ENCODE data around the gene B9D2. TPM values are rescaled to one million over a fixed set of nuclear protein-coding genes. Genes with fewer than 3 reads are reported as not detected.
"Not testable (repeated sequence)": the region's sequence is repeated elsewhere in the genome, so short reads cannot be mapped to it uniquely, and the experiment has no call there.

Gene B9D2, protein sequence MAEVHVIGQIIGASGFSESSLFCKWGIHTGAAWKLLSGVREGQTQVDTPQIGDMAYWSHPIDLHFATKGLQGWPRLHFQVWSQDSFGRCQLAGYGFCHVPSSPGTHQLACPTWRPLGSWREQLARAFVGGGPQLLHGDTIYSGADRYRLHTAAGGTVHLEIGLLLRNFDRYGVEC
- total RNA-seq = 1 to 10 TPM; 4.9 to 9.3 TPM

DNA sequence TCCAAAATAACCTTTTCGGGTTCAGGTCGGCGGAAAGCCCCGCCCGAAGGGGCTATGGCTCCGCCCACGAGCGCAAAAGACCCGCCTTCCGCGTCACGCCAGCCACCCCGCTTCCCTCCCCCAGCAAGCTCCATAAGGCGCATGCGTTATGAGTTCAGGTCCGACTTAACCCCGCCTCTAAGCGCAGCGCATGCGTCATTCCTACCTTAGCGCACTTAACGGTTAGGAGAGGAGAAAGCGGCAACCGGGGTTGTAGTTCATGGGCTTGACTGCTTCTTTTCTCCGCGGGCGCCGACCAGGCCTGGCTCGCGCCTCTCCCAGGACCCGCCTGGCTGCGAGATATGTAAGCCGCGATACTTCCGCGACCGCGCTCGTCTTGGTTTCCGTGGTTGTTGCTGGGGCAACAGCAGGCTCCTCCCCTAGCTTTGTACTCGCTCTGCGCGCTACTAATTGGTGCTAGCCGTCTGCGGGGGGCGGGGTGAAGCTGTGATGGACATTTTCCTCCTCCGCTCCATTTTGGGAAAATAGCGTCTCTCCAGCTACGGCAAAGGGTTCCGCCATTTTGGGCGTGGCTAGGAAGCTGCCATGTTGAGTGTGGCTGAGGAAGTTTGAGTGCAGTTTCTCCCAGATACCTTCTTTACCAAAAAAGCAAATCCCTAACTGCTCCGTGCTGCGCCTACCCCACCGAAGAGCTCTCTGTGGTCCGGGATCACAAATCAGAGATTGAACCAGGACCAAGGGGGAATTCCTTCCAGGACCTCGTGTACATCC lies at the start of gene B9D2:
B9D2 (minus strand) TSS at position 397 of the 771 bp plus-strand sequence. CDS start 630 bp downstream, outside the sequence.
- peak; percentile 98 for ATAC-seq
- no peaks in the 10 kb centered on the region for H3K9me3 Mint-ChIP-seq
- peak within 1 kb of the TSS; percentile 97 to 98 for H3K27ac Mint-ChIP-seq
- H3K27me3 Mint-ChIP-seq = no peaks in the 10 kb centered on the region
- no peaks in the 10 kb centered on the region for H3K36me3 Mint-ChIP-seq
- H3K4me1 Mint-ChIP-seq (ENCODE audit: low read depth in 2 of 2) = peaks cover 12 to 18% of the 10 kb centered on the region in 2 donors
- H3K4me3 Mint-ChIP-seq = peak within 1 kb of the TSS; percentile 97
- peak; percentile 98 for DNase-seq (ENCODE audit: low spot score)

DNA sequence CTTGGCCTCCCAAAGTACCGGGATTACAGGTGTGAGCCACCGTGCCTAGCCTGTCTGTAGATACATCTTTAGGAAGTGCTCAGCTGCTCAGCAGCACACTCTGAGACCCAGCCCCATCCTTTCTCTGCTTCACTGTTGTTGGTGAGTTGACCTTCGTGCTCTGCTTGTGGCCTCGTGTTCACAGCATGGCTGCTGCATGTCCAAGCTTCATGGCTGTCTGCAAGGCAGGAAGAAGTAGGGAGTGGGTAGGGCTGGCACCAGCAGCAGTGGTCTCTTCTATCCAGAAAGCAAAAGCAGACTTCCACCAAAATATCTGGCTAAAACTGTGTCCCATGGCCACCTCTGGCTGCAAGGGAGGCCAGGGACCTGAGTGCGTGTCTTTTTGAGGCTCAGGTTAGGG lies 49.0 kb upstream of the B9D2 start:
- no peak overlapping the region for H3K27ac Mint-ChIP-seq
- no peaks in the 10 kb centered on the region for H3K9me3 Mint-ChIP-seq
- H3K4me3 Mint-ChIP-seq = no peak overlapping the region
- no peaks in the 10 kb centered on the region for H3K27me3 Mint-ChIP-seq
- H3K4me1 Mint-ChIP-seq (ENCODE audit: low read depth in 2 of 2) = peaks cover 15 to 19% of the 10 kb centered on the region in 2 donors
- DNase-seq (ENCODE audit: low spot score) = no peak
- ATAC-seq = no peak
- H3K36me3 Mint-ChIP-seq = peaks cover 5% of the 10 kb centered on the region

- Mint-ChIP-seq H3K27ac (no peak overlapping the region), H3K4me1 (ENCODE audit: low read depth in 2 of 2) (peaks cover 15 to 21% of the 10 kb centered on the region in 2 donors), H3K27me3 (no peaks in the 10 kb centered on the region), H3K4me3 (no peak overlapping the region), H3K36me3 (peaks cover 5% of the 10 kb centered on the region), H3K9me3 (no peaks in the 10 kb centered on the region)
- DNase-seq (ENCODE audit: low spot score) (no peak), ATAC-seq (no peak)
Measured at GRCh38 chr19:41411968-41412265, 48.0 kb upstream of the B9D2 start.

DNA sequence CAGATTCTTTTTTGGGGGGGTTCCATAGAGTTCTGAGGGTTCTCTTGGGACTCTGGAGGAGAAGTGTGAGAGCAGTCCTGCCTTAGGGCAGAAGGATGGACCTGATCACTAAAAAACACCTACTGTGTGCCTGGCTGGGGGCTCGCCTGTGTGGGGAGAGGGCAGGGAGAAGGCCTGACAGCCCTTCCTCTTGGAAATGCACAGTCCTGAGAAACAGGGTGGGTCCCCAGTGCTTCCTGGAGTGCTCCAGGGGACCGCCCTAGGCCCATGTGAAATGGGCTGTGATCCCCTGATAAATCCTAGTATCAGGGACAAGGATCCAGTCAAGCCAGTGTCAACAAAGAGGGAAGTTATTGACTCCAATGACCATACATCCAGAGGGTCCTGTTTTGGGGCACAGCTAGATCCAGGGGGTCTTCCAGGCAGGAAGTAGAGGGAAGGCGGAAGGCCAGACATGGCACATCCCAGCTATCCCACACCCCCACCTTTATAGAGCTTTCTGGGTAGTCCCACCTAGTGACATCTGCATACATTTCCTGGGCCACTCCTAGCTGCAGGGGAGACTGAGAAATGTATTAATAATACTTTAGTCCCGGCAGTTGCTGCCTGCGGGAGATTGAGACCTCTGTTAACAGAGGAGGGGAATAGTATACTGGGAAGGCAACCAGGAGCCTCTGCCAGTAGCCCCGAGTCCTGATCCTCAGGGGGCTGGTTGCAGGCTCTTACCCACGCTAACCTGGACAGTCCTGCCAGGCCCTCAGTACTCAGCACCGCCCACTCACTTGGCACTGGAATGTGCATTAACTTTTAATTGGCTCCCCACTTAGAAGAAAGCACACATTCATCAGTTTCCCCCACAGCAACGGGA lies 47.4 kb upstream of the B9D2 start:
- Mint-ChIP-seq H3K27ac (no peak overlapping the region), H3K27me3 (no peaks in the 10 kb centered on the region), H3K4me3 (no peak overlapping the region), H3K36me3 (peaks cover 5% of the 10 kb centered on the region), H3K9me3 (no peaks in the 10 kb centered on the region), H3K4me1 (ENCODE audit: low read depth in 2 of 2) (peaks cover 15 to 22% of the 10 kb centered on the region in 2 donors)
- DNase-seq (ENCODE audit: low spot score) (no peak), ATAC-seq (no peak)

- Mint-ChIP-seq H3K27me3 (no peaks in the 10 kb centered on the region), H3K36me3 (peaks cover 5% of the 10 kb centered on the region), H3K27ac (peak overlapping the region; percentile 74 to 86), H3K9me3 (no peaks in the 10 kb centered on the region), H3K4me3 (peak overlapping the region; percentile 63), H3K4me1 (ENCODE audit: low read depth in 2 of 2) (peaks cover 15 to 22% of the 10 kb centered on the region in 2 donors)
- ATAC-seq (no peak), DNase-seq (ENCODE audit: low spot score) (no peak)
Measured at GRCh38 chr19:41410336-41411054, 46.5 kb upstream of the B9D2 start.

DNA sequence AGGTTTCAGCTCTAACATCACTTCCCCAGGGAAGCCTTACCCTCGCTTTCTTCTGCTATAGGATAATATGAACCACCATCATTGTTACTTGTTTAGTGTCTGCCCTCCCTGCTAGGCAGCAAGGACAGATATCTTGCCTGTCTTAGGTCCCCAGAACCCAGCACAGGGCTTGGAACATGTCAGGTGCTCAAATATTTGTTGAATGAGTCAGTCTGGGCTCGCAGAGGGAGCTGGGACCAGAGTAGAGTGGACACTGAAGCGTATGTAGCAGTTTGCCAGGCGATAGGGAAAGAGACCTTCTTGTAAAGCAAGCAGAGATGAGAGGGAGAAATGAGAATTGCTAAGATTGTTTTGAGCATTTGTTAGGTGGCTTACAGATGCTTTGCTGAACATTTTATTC lies 45.3 kb upstream of the B9D2 start:
- peaks cover 4% of the 10 kb centered on the region for H3K36me3 Mint-ChIP-seq
- H3K27me3 Mint-ChIP-seq = no peaks in the 10 kb centered on the region
- ATAC-seq (peak in 1 of 2 donors; percentile 8), DNase-seq (ENCODE audit: low spot score) (no peak)
- H3K27ac Mint-ChIP-seq = peak overlapping the region; percentile 74 to 86
- no peaks in the 10 kb centered on the region for H3K9me3 Mint-ChIP-seq
- H3K4me1 Mint-ChIP-seq (ENCODE audit: low read depth in 2 of 2) = peaks cover 15 to 22% of the 10 kb centered on the region in 2 donors
- H3K4me3 Mint-ChIP-seq = peak overlapping the region; percentile 33

DNA sequence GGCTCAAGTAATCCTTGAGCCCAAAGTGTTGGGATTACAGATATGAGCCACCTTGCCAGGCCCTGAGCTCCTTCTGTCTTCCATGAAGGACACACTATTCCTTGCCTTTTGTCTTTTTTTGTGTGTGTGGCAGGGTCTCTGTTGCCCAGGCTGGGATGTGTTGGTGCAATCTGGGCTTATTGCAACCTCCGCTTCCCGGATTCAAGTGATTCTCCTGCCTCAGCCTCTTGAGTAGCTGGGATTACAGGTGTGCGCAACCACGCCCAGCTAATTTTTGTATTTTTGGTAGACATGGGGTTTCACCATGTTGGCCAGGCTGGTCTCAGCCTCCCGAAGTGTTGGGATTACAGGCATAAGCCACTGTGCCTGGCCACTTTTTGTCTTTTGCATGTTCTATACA lies 44.9 kb upstream of the B9D2 start:
- not testable (repeated sequence) for H3K9me3 Mint-ChIP-seq; DNase-seq (ENCODE audit: low spot score); H3K27me3 Mint-ChIP-seq; H3K4me3 Mint-ChIP-seq; ATAC-seq; H3K36me3 Mint-ChIP-seq
- H3K4me1 Mint-ChIP-seq (ENCODE audit: low read depth in 2 of 2) = peaks cover 15 to 22% of the 10 kb centered on the region in 2 donors
- peak overlapping the region; percentile 74 to 86 for H3K27ac Mint-ChIP-seq

DNA sequence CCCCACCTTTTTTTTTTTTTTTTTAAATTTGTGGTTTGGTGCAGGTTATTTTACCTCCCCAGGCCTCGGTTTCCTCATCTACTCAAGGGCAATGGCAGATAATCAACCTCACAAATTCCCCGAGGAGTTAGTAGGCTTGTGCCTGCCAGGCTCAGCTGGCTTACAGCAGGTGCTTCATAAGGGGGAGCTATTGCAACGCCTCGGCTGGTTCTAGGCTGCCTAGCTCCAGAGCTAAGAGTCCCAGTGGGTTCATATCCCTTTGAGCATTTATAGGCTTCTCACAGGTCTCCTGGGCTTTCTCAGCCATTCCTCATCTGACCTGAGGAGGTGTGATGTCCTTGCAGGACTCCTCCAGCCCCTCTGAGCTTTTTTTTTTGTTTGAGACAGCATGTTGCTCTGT lies 44.3 kb upstream of the B9D2 start:
- Mint-ChIP-seq H3K4me1 (ENCODE audit: low read depth in 2 of 2) (peaks cover 15 to 22% of the 10 kb centered on the region in 2 donors), H3K36me3 (no peaks in the 10 kb centered on the region), H3K4me3 (no peak overlapping the region), H3K27ac (no peak overlapping the region), H3K9me3 (no peaks in the 10 kb centered on the region), H3K27me3 (no peaks in the 10 kb centered on the region)
- DNase-seq (ENCODE audit: low spot score) = no peak
- no peak for ATAC-seq

DNA sequence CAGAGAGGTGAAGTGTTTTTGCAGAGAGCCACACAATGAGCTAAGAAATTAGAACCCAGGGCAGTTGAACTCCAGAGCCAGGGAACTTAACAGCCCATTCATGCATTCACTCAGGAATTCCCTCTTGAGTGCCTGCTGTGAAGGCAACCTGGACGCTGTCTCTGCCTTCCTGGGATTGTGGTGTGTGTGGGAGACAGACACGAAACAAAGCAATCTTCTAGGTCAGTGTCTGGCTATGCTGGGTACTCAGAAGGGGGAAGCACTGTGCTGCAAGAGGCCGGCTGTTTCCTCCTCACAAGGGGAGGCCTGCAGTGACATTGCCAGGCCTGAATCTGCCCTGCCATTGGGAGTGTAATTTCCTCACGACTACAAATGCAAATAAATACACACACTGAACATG lies 43.3 kb upstream of the B9D2 start:
- no peak overlapping the region for H3K4me3 Mint-ChIP-seq

DNA sequence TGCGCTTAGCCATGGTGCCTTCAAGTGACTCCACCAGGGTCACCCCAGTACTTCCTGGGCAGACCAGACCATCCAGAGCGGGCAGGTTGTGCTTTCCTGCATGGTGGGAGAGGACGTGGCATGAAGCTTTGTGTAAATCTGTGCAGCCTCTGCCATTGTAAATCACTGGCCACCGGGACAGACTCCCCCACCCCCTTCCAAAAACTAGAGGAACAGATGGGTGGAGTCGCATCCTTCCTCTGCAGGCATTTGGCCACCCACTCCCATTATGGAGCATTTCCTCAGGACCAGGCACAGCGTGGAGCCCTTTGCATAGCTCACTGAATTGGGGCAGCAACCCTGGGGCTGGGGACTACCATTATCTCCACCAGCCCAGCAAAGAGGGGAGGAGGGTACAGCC lies 41.8 kb upstream of the B9D2 start:
- Mint-ChIP-seq H3K36me3 (no peaks in the 10 kb centered on the region), H3K27me3 (no peaks in the 10 kb centered on the region), H3K4me1 (ENCODE audit: low read depth in 2 of 2) (peaks cover 19 to 27% of the 10 kb centered on the region in 2 donors), H3K9me3 (no peaks in the 10 kb centered on the region), H3K4me3 (no peak overlapping the region), H3K27ac (no peak overlapping the region)
- ATAC-seq (no peak), DNase-seq (ENCODE audit: low spot score) (no peak)

More for the DNA sequence above, 43.3 kb upstream of the B9D2 start:
- Mint-ChIP-seq H3K4me1 (ENCODE audit: low read depth in 2 of 2) (peaks cover 15 to 22% of the 10 kb centered on the region in 2 donors), H3K27me3 (no peaks in the 10 kb centered on the region), H3K27ac (no peak overlapping the region), H3K36me3 (no peaks in the 10 kb centered on the region), H3K9me3 (no peaks in the 10 kb centered on the region)
- no peak for DNase-seq (ENCODE audit: low spot score)
- no peak for ATAC-seq

DNA sequence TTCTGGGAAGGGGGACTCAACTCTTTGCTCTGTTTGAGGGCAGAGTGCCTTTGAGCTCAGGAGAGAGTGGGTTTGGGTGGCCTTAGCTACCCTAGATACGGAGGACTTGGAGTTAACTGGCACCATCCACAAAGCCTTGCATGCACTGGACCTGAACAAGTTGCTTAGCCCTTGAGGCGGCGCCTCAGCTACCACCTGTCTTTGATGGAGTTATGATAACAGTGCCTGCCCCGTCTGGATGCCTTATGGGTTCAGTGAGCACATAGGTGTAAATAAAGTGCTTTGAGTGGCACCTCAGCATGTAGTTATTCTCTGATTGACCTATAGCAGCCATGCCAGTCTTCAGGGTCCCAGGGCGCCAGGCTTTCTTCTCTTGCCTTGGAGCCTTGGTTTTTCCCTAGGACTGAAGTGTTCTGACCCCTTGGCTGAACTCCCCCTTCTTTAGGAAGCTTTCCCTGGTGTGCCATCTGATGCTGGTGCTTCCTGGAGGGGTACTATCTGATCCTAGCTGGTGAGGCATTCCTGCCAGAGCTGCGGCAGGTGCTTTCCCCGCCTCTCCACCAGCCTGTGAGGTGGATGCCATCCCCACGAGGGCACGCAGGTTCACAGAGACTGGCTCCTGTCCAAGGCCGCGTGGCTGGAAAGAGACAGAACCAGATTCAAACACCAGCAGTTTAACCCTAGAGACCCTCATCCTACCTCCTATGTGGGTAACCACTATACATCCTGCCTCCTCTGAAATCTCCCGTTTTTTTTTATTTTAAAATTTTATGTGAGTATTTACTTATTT lies 39.4 kb upstream of the B9D2 start:
- no peaks in the 10 kb centered on the region for H3K36me3 Mint-ChIP-seq
- H3K4me3 Mint-ChIP-seq = no peak overlapping the region
- H3K27me3 Mint-ChIP-seq = no peaks in the 10 kb centered on the region
- DNase-seq (ENCODE audit: low spot score) (no peak), ATAC-seq (no peak)
- no peak overlapping the region for H3K27ac Mint-ChIP-seq
- no peaks in the 10 kb centered on the region for H3K9me3 Mint-ChIP-seq
- H3K4me1 Mint-ChIP-seq (ENCODE audit: low read depth in 2 of 2) = peaks cover 20 to 24% of the 10 kb centered on the region in 2 donors

DNA sequence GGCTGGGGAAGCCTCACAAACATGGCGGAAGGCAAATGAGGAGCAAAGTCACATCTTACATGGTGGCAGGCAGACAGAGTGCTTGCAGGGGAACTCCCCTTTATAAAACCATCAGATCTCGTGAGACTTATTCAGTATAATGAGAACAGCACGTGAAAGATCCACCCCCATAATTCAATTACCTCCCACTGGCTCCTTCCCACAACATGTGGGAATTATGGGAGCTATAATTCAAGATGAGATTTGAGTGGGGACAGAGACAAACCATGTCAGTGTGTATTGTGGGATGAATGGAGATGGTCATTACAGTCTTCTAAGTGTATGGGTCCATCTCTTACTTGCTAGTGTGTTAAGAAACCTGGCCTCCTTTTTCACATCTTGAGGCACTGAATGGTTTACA lies 38.1 kb upstream of the B9D2 start:
- DNase-seq (ENCODE audit: low spot score) (no peak), ATAC-seq (no peak)
- Mint-ChIP-seq H3K4me3 (no peak overlapping the region), H3K27ac (no peak overlapping the region), H3K27me3 (no peaks in the 10 kb centered on the region), H3K36me3 (no peaks in the 10 kb centered on the region), H3K9me3 (no peaks in the 10 kb centered on the region), H3K4me1 (ENCODE audit: low read depth in 2 of 2) (peaks cover 32 to 35% of the 10 kb centered on the region in 2 donors)

DNA sequence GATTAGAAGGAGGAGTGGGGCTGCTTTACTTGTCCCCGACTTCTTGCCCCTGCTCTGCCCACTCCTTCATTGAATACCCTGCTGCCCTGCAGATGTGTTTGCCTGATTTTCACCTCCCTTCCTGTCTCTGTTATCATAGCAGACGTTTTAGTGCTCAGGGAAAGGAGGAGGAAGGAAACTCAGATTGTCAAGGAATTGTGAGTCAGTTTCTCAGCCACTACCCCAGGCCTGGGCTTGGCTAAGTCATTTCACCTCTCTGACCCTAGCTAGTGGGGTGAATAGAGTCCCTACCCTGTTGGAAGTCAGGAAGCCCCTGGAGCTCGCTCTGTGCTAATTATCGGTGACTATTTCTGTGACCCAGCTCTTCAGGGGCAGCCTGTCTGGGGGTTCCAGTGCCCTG lies 37.5 kb upstream of the B9D2 start:
- H3K27me3 Mint-ChIP-seq = no peaks in the 10 kb centered on the region
- no peak overlapping the region for H3K4me3 Mint-ChIP-seq

More for the DNA sequence above, 37.5 kb upstream of the B9D2 start:
- Mint-ChIP-seq H3K9me3 (no peaks in the 10 kb centered on the region), H3K4me1 (ENCODE audit: low read depth in 2 of 2) (peaks cover 34 to 35% of the 10 kb centered on the region in 2 donors), H3K36me3 (no peaks in the 10 kb centered on the region), H3K27ac (no peak overlapping the region)
- no peak for ATAC-seq
- DNase-seq (ENCODE audit: low spot score) = no peak
